ENCODE data around the gene MPC2. TPM values are rescaled to one million over a fixed set of nuclear protein-coding genes. Genes with fewer than 3 reads are reported as not detected.

Gene MPC2
- polyA plus RNA-seq, 1 experiment, result 70.0 TPM

DNA sequence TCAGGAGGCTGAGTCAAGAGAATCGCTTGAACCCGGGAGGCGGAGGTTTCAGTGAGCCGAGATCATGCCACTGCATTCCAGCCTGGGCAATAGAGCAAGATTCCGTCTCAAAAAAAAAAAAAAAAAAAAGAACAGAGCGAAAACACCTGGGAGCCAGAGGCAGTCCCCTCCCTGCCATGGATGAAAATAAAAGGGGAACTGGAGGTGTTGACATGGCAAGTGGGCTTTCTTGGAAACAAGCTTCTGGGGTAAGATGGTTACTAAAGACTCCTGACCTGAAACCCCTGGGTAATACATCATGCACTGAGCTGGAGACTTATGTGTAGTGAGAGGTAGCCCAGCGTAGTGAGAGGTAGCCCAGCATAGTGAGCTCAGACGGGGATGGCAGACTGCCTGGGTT is 54.5 kb downstream of the MPC2 start:
- no peaks in the 10 kb centered on the region for H3K9me3 ChIP-seq (ENCODE audit: control insufficient read depth, insufficient read depth, low read length)
- no peak overlapping the region for H3K4me3 ChIP-seq (ENCODE audit: low read depth, low read length)
- TF ChIP-seq, protein P1, sequence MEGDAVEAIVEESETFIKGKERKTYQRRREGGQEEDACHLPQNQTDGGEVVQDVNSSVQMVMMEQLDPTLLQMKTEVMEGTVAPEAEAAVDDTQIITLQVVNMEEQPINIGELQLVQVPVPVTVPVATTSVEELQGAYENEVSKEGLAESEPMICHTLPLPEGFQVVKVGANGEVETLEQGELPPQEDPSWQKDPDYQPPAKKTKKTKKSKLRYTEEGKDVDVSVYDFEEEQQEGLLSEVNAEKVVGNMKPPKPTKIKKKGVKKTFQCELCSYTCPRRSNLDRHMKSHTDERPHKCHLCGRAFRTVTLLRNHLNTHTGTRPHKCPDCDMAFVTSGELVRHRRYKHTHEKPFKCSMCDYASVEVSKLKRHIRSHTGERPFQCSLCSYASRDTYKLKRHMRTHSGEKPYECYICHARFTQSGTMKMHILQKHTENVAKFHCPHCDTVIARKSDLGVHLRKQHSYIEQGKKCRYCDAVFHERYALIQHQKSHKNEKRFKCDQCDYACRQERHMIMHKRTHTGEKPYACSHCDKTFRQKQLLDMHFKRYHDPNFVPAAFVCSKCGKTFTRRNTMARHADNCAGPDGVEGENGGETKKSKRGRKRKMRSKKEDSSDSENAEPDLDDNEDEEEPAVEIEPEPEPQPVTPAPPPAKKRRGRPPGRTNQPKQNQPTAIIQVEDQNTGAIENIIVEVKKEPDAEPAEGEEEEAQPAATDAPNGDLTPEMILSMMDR (IDR thresholded peaks at IDR 0.05; ENCODE audit: low read depth, low read length), result no peak
- DNase-seq (ENCODE audit: low read depth, low spot score), result no peak
- ChIA-PET POLR2A (no interaction called here), CTCF (interaction anchor here (0.7 to 1.1 kb wide), 2 partner anchors 16 to 20 kb away, joined by 3 to 4 read pairs; no protein-coding TSS in a partner anchor)
- H3K27ac ChIP-seq (ENCODE audit: low read depth, low read length), result no peak overlapping the region
- H3K27me3 ChIP-seq (ENCODE audit: control insufficient read depth, insufficient read depth, low read length), result no peaks in the 10 kb centered on the region

DNA sequence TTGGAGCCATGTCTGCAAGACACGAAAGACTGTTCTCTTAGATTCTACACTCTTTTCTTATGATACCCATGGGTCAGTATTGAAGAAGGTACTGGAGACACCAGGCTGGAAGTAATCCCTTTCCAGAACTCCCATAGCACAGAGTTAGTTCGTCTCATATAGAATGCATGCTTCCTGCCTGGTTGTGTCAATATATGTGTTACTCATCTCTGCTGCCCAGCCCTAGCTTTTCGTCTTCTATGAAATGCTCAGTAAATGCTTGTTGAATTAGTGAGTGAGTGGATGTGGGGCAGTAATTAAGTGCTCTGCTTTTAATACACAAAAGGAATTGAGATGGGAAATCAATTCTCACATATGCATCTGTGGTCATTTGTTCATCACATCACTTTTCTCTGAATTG is 55.1 kb downstream of the MPC2 start:
- POLR2A ChIA-PET, result no interaction called here
- Histone ChIP-seq H3K9me3 (ENCODE audit: control insufficient read depth, insufficient read depth, low read length) (no peaks in the 10 kb centered on the region), H3K27me3 (ENCODE audit: control insufficient read depth, insufficient read depth, low read length) (no peaks in the 10 kb centered on the region), H3K27ac (ENCODE audit: low read depth, low read length) (no peak overlapping the region), H3K4me3 (ENCODE audit: low read depth, low read length) (no peak overlapping the region)
- no peak for DNase-seq (ENCODE audit: low read depth, low spot score)
- TF ChIP-seq, protein P1 (IDR thresholded peaks at IDR 0.05; ENCODE audit: low read depth, low read length), result no peak
- CTCF ChIA-PET, result no interaction called here

DNA sequence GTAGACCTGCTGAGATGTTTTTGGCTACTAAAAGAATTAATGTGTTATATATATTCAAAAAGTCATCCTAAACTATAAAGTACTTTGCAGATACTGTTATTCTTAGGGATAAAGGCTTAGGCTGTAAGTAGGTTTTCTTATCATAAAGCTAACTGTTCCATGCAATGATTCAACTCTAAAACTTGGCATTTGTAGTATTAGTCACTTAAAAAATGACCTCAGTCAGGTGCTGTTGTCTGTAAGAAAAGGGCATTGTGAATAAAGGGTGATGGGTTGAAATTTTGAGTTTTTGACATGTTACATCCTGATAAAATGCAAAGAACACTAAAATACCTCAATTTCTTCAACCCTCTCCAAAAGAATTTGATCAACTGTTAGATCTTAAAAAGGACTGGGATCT is 55.8 kb downstream of the MPC2 start:
- H3K27me3 ChIP-seq (ENCODE audit: control insufficient read depth, insufficient read depth, low read length), result no peaks in the 10 kb centered on the region
- TF ChIP-seq, protein P1 (IDR thresholded peaks at IDR 0.05; ENCODE audit: low read depth, low read length), result no peak
- H3K4me3 ChIP-seq (ENCODE audit: low read depth, low read length), result no peak overlapping the region
- DNase-seq (ENCODE audit: low read depth, low spot score), result no peak
- H3K9me3 ChIP-seq (ENCODE audit: control insufficient read depth, insufficient read depth, low read length), result no peaks in the 10 kb centered on the region
- ChIA-PET POLR2A (interaction anchor here (0.6 to 0.7 kb wide), 2 partner anchors 16 to 166 kb away, joined by 3 to 4 read pairs; no protein-coding TSS in a partner anchor), CTCF (no interaction called here)
- no peak overlapping the region for H3K27ac ChIP-seq (ENCODE audit: low read depth, low read length)

DNA sequence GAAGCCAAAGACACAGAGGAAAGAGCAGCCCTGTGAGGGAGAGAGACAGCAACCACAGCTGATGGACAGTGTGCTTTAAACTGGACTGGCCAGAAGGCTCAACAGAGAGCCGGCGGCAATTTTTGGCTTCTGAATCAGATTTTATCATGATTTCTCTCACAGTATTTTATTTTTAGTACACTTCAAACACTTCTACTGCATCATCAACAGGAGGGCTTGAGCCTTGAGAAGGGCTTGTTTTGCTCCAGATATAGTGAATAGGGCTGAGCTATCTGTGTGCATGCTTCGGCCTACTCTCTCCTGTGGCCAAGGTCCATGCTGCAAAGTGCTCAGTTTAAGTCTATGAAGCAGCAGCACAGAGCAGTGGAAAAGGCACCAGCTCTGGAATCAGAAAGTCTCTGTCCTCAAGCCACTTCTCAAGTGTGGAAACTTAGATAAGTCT is 56.3 kb downstream of the MPC2 start:
- Histone ChIP-seq H3K27ac (ENCODE audit: low read depth, low read length) (no peak overlapping the region), H3K4me3 (ENCODE audit: low read depth, low read length) (no peak overlapping the region), H3K27me3 (ENCODE audit: control insufficient read depth, insufficient read depth, low read length) (no peaks in the 10 kb centered on the region), H3K9me3 (ENCODE audit: control insufficient read depth, insufficient read depth, low read length) (no peaks in the 10 kb centered on the region)
- TF ChIP-seq, protein P1 (IDR thresholded peaks at IDR 0.05; ENCODE audit: low read depth, low read length), result no peak
- ChIA-PET POLR2A (no interaction called here), CTCF (no interaction called here)
- DNase-seq (ENCODE audit: low read depth, low spot score), result no peak

DNA sequence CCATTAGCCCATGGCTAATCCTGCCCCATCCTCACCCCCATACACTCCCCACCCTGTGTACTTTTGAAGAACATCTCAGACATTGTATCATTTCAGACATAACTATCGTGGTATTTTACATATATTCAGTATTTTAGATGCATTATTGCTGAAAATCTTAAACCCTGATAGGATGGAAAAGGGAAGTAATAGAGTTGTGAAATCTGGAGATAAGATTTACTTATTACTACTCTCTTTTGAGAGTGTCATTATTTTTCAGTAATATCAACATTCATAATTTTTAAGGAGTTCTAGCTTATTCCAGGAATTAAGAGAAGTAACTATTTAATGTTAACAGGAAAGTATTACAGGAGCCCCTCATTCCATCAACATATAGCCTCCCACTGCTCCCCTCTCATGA is 57.4 kb downstream of the MPC2 start:
- H3K9me3 ChIP-seq (ENCODE audit: control insufficient read depth, insufficient read depth, low read length), result no peaks in the 10 kb centered on the region
- no peaks in the 10 kb centered on the region for H3K27me3 ChIP-seq (ENCODE audit: control insufficient read depth, insufficient read depth, low read length)
- TF ChIP-seq, protein P1 (IDR thresholded peaks at IDR 0.05; ENCODE audit: low read depth, low read length), result no peak
- H3K27ac ChIP-seq (ENCODE audit: low read depth, low read length), result no peak overlapping the region
- H3K4me3 ChIP-seq (ENCODE audit: low read depth, low read length), result no peak overlapping the region
- no peak for DNase-seq (ENCODE audit: low read depth, low spot score)
- CTCF ChIA-PET, result no interaction called here
- POLR2A ChIA-PET, result no interaction called here
